HEK293T (cell line): ENCODE measurements around the gene RIMBP2.

ENCODE experiments used
- CTCF ChIA-PET: fragments of 350-600 bp; formaldehyde crosslinking; extraction: SDS; loops from one replicate; lab custom pipeline; 2021; ENCODE audit warnings: antibody characterized with exemption, inconsistent platforms; lab: Yijun Ruan, JAX
- POLR2A ChIA-PET: fragments of 350-600 bp; formaldehyde crosslinking; extraction: SDS; loops from one replicate; lab custom pipeline; 2020; ENCODE audit warnings: antibody characterized with exemption, inconsistent platforms; lab: Yijun Ruan, JAX
- DNase-seq: peaks from one replicate; pipeline ENCODE4 v3.0.0; 2012; ENCODE audit warnings: mixed read lengths; ENCODE audit errors: extremely low spot score
- ARNT ChIP-seq: fragments of 450-650 bp; IDR thresholded peaks from 2 replicates; pipeline ENCODE4 v1.6.1; 2017; ENCODE audit warnings: mild to moderate bottlenecking
- BHLHE40 ChIP-seq: fragments of 450-650 bp; IDR thresholded peaks from 2 replicates; pipeline ENCODE4 v1.6.1; 2016; ENCODE audit warnings: mild to moderate bottlenecking, moderate library complexity, borderline replicate concordance
- CTBP1 ChIP-seq: fragments of 450-650 bp; IDR thresholded peaks from 2 replicates; pipeline ENCODE4 v1.6.1; 2016; ENCODE audit warnings: borderline replicate concordance
- ELF4 ChIP-seq: fragments of 450-650 bp; IDR thresholded peaks from 2 replicates; pipeline ENCODE4 v1.6.1; 2017; ENCODE audit warnings: antibody characterized with exemption
- FOXA1 ChIP-seq: fragments of 450-650 bp; IDR thresholded peaks from 2 replicates; pipeline ENCODE4 v1.6.1; 2016; ENCODE audit warnings: mild to moderate bottlenecking
- FOXK2 ChIP-seq: fragments of 450-650 bp; IDR thresholded peaks from 2 replicates; pipeline ENCODE4 v1.6.1; 2016; ENCODE audit warnings: mild to moderate bottlenecking
- FOXM1 ChIP-seq: fragments of 450-650 bp; IDR thresholded peaks from 2 replicates; pipeline ENCODE4 v1.6.1; 2017; ENCODE audit warnings: mild to moderate bottlenecking, borderline replicate concordance
- HDGF ChIP-seq: fragments of 450-650 bp; IDR thresholded peaks from 2 replicates; pipeline ENCODE4 v1.6.1; 2017; ENCODE audit warnings: antibody characterized with exemption, borderline replicate concordance
- L3MBTL2 ChIP-seq: fragments of 450-650 bp; conservative IDR thresholded peaks from 2 replicates; pipeline ENCODE4 v1.6.1; 2016; ENCODE audit warnings: mild to moderate bottlenecking
- LEF1 ChIP-seq: fragments of 450-650 bp; IDR thresholded peaks from 2 replicates; pipeline ENCODE4 v1.6.1; 2017; ENCODE audit warnings: mild to moderate bottlenecking, borderline replicate concordance
- NFRKB ChIP-seq: fragments of 450-650 bp; IDR thresholded peaks from 2 replicates; pipeline ENCODE4 v1.6.1; 2016; ENCODE audit warnings: mild to moderate bottlenecking, moderate library complexity
- SP1 ChIP-seq: fragments of 450-650 bp; IDR thresholded peaks from 2 replicates; pipeline ENCODE4 v1.6.1; 2017
- SUZ12 ChIP-seq: fragments of 450-650 bp; IDR thresholded peaks from 2 replicates; pipeline ENCODE4 v1.6.1; 2016; ENCODE audit warnings: mild to moderate bottlenecking
- TARDBP ChIP-seq: fragments of 450-650 bp; IDR thresholded peaks from 2 replicates; pipeline ENCODE4 v1.6.1; 2016
- ZNF384 ChIP-seq: fragments of 450-650 bp; IDR thresholded peaks from 2 replicates; pipeline ENCODE4 v1.6.1; 2016
- TF ChIP-seq, protein P1 (sequence below): fragments of 450-650 bp; IDR thresholded peaks from 2 replicates; pipeline ENCODE4 v1.6.1; 2016

Gene RIMBP2

DNA sequence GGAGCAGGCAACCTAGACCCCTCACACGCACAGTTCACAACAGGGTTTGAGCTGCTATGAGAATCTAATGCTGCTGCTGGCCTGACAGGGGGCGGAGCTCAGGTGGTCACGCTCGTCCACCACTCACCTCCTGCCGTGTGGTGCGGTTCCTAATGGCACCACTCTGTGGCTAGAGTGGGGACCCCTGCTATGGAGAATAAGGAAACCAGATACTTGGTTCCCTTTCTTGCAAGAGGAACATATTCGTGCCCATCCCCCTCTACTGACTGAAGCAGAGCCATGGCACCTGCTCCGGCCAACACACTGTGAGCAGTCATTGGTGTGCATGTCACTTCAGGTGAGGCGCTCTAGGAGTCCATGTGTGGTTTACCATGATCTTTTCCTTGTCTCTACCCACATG lies 30.4 kb upstream of the RIMBP2 start:
- ChIA-PET CTCF (no interaction called here), POLR2A (no interaction called here)
- TF ChIP-seq FOXK2 (no peak), SP1 (no peak), LEF1 (no peak), HDGF (no peak), NFRKB (no peak), BHLHE40 (no peak), FOXM1 (no peak), SUZ12 (no peak), ARNT (no peak), TARDBP (no peak), L3MBTL2 (no peak), FOXA1 (no peak), ELF4 (no peak), ZNF384 (no peak), CTBP1 (no peak)
- TF ChIP-seq, protein P1, sequence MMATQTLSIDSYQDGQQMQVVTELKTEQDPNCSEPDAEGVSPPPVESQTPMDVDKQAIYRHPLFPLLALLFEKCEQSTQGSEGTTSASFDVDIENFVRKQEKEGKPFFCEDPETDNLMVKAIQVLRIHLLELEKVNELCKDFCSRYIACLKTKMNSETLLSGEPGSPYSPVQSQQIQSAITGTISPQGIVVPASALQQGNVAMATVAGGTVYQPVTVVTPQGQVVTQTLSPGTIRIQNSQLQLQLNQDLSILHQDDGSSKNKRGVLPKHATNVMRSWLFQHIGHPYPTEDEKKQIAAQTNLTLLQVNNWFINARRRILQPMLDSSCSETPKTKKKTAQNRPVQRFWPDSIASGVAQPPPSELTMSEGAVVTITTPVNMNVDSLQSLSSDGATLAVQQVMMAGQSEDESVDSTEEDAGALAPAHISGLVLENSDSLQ = no peak
- DNase-seq = no peak

GRCh38 chr12:130745921-130746320 lies 29.8 kb upstream of the RIMBP2 start:
- no peak for TF ChIP-seq BHLHE40
- no peak for TF ChIP-seq LEF1
- TF ChIP-seq, protein P1 = no peak
- TF ChIP-seq FOXK2 = no peak
- no peak for TF ChIP-seq HDGF
- no peak for TF ChIP-seq ELF4
- no peak for TF ChIP-seq TARDBP
- no peak for TF ChIP-seq SP1
- TF ChIP-seq ARNT = no peak
- no peak for TF ChIP-seq FOXA1
- TF ChIP-seq FOXM1 = no peak
- TF ChIP-seq L3MBTL2 = no peak
- TF ChIP-seq NFRKB = no peak
- no peak for TF ChIP-seq SUZ12
- TF ChIP-seq ZNF384 = no peak
- TF ChIP-seq CTBP1 = no peak
- DNase-seq = no peak
- ChIA-PET CTCF (no interaction called here), POLR2A (no interaction called here)

DNA sequence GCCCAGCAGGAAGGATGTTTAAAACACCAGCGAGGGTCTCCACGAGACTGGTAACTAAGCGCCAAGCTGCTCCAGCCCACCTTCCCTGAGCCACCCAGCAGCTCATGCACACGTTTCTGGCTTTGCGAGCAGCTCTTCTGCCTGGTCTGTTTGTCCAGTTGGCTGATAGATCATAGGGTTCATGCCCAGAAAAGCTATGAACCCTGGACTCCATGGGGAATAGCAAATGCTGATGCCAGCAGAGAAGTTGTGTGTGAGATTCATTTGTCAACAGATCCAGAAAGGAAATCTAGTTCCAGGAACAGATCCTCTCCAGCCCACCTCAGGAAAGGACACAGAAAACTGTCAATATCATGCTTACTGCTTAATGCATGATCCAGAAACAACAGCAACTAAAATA lies 28.2 kb upstream of the RIMBP2 start:
- no peak for TF ChIP-seq SUZ12
- TF ChIP-seq TARDBP = no peak
- TF ChIP-seq FOXM1 = no peak
- no peak for TF ChIP-seq BHLHE40
- no peak for TF ChIP-seq LEF1
- TF ChIP-seq, protein P1 = no peak
- TF ChIP-seq HDGF = no peak
- TF ChIP-seq ARNT = no peak
- no peak for TF ChIP-seq ELF4
- TF ChIP-seq FOXA1 = no peak
- TF ChIP-seq CTBP1 = no peak
- no peak for TF ChIP-seq NFRKB
- no peak for TF ChIP-seq ZNF384
- TF ChIP-seq SP1 = no peak
- TF ChIP-seq L3MBTL2 = no peak
- CTCF ChIA-PET = no interaction called here
- DNase-seq = no peak
- POLR2A ChIA-PET = no interaction called here

GRCh38 chr12:130743606-130744005 lies 27.5 kb upstream of the RIMBP2 start:
- ChIA-PET CTCF (interaction anchor here (0.7 kb wide), 1 partner anchor 181 kb away, joined by 3 read pairs; no protein-coding TSS in a partner anchor), POLR2A (no interaction called here)
- TF ChIP-seq, protein P1 = no peak
- TF ChIP-seq ARNT = no peak
- no peak for TF ChIP-seq ZNF384
- TF ChIP-seq FOXK2 = no peak
- TF ChIP-seq LEF1 = no peak
- TF ChIP-seq L3MBTL2 = no peak
- no peak for TF ChIP-seq HDGF
- TF ChIP-seq CTBP1 = no peak
- TF ChIP-seq SUZ12 = no peak
- TF ChIP-seq TARDBP = no peak
- no peak for TF ChIP-seq BHLHE40
- TF ChIP-seq FOXA1 = no peak
- no peak for TF ChIP-seq NFRKB
- TF ChIP-seq SP1 = no peak
- TF ChIP-seq FOXM1 = no peak
- no peak for TF ChIP-seq ELF4
- no peak for DNase-seq

DNA sequence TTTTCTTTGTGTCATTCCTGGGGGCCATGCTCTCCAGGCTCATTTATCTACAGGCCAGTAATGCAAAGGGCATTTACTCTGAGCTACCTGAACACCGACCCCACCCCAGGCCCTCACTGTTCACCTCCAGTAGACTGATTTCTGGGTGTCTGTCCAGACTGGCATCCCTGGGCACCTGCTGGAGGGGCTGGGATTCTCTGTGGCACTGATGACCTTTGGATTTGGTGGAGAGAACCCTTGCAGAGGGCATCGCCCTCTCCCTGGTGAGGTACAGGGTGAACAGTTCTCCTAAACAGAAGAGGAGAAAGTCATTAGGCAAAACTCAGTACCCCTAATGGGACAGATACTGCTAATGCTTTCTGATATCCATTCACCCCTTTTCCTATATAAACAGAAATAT lies 27.1 kb upstream of the RIMBP2 start:
- CTCF ChIA-PET = interaction anchor here (0.7 kb wide), 1 partner anchor 180 kb away, joined by 3 read pairs; no protein-coding TSS in a partner anchor
- no peak for DNase-seq
- POLR2A ChIA-PET = no interaction called here
- no peak for TF ChIP-seq TARDBP
- TF ChIP-seq L3MBTL2 = no peak
- no peak for TF ChIP-seq FOXA1
- TF ChIP-seq NFRKB = no peak
- TF ChIP-seq ELF4 = no peak
- TF ChIP-seq ARNT = no peak
- TF ChIP-seq SP1 = no peak
- TF ChIP-seq FOXK2 = no peak
- no peak for TF ChIP-seq FOXM1

GRCh38 chr12:130742716-130743115 lies 26.6 kb upstream of the RIMBP2 start:
- no peak for TF ChIP-seq SUZ12
- no peak for TF ChIP-seq NFRKB
- no peak for TF ChIP-seq ARNT
- TF ChIP-seq, protein P1 = no peak
- no peak for TF ChIP-seq FOXA1
- no peak for TF ChIP-seq ELF4
- no peak for TF ChIP-seq TARDBP
- no peak for TF ChIP-seq FOXK2
- no peak for TF ChIP-seq LEF1
- no peak for TF ChIP-seq BHLHE40
- TF ChIP-seq L3MBTL2 = no peak
- no peak for TF ChIP-seq FOXM1
- TF ChIP-seq CTBP1 = no peak
- ChIA-PET CTCF (no interaction called here), POLR2A (no interaction called here)
- DNase-seq = no peak
